ENCODE results near the gene EID2B. TPM values are rescaled to one million over a fixed set of nuclear protein-coding genes. Genes with fewer than 3 reads are reported as not detected.

EID2B gene
- total and polyA plus RNA-seq, 10 of the 15 experiments (the other 5 are each of a cell fraction or from before 2014, with no cell fraction given): 2.9 to 10.1 (median 5.0) TPM

DNA sequence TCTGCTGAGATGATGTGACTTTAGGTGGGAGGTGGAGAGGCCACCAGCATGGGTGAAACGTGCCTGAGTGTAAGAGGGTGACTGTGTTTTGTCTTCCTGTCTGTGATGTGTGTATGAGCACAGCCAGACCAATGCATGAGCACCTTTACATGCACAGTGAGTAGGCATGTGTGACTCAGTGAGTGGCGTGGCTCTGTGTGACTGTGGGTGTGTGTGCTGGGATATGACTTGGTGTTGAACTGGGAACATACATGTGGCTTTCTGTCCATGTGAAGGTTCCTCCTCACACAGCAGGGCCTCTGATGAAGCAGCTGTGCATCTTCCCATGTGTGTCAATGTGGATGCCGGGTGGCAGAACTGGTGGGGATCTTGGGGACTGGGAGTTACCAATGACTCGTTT, 49.8 kb upstream of the EID2B start:
- no peaks in the 10 kb centered on the region for H3K36me3 ChIP-seq (ENCODE audit: control insufficient read depth in 2 of 2, insufficient read depth in 2 of 2, low read length in 1 of 2)
- CTCF ChIA-PET: no interaction called here
- RAD21 ChIA-PET (ENCODE audit: unreplicated experiment): no interaction called here
- peaks cover 13% of the 10 kb centered on the region for H3K4me1 ChIP-seq (ENCODE audit: control insufficient read depth, insufficient read depth, low read length)
- no peak for DNase-seq (ENCODE audit: low read depth, low spot score)
- H3K27ac ChIP-seq (ENCODE audit: control insufficient read depth, insufficient read depth): peak overlapping the region; percentile 48
- ATAC-seq: no peak
- TF ChIP-seq, protein P1, sequence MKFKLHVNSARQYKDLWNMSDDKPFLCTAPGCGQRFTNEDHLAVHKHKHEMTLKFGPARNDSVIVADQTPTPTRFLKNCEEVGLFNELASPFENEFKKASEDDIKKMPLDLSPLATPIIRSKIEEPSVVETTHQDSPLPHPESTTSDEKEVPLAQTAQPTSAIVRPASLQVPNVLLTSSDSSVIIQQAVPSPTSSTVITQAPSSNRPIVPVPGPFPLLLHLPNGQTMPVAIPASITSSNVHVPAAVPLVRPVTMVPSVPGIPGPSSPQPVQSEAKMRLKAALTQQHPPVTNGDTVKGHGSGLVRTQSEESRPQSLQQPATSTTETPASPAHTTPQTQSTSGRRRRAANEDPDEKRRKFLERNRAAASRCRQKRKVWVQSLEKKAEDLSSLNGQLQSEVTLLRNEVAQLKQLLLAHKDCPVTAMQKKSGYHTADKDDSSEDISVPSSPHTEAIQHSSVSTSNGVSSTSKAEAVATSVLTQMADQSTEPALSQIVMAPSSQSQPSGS (IDR thresholded peaks at IDR 0.05; ENCODE audit: low read length): 0 out of 2 replicates have a peak, but pooled peaks have one; percentile 8
- TF ChIP-seq, protein P2, sequence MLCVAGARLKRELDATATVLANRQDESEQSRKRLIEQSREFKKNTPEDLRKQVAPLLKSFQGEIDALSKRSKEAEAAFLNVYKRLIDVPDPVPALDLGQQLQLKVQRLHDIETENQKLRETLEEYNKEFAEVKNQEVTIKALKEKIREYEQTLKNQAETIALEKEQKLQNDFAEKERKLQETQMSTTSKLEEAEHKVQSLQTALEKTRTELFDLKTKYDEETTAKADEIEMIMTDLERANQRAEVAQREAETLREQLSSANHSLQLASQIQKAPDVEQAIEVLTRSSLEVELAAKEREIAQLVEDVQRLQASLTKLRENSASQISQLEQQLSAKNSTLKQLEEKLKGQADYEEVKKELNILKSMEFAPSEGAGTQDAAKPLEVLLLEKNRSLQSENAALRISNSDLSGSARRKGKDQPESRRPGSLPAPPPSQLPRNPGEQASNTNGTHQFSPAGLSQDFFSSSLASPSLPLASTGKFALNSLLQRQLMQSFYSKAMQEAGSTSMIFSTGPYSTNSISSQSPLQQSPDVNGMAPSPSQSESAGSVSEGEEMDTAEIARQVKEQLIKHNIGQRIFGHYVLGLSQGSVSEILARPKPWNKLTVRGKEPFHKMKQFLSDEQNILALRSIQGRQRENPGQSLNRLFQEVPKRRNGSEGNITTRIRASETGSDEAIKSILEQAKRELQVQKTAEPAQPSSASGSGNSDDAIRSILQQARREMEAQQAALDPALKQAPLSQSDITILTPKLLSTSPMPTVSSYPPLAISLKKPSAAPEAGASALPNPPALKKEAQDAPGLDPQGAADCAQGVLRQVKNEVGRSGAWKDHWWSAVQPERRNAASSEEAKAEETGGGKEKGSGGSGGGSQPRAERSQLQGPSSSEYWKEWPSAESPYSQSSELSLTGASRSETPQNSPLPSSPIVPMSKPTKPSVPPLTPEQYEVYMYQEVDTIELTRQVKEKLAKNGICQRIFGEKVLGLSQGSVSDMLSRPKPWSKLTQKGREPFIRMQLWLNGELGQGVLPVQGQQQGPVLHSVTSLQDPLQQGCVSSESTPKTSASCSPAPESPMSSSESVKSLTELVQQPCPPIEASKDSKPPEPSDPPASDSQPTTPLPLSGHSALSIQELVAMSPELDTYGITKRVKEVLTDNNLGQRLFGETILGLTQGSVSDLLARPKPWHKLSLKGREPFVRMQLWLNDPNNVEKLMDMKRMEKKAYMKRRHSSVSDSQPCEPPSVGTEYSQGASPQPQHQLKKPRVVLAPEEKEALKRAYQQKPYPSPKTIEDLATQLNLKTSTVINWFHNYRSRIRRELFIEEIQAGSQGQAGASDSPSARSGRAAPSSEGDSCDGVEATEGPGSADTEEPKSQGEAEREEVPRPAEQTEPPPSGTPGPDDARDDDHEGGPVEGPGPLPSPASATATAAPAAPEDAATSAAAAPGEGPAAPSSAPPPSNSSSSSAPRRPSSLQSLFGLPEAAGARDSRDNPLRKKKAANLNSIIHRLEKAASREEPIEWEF (IDR thresholded peaks at IDR 0.05; ENCODE audit: insufficient replicate concordance, low read depth, low read length): no peak
- SMC1A ChIA-PET (ENCODE audit: uncharacterized antibody, unreplicated experiment): no interaction called here
- intact Hi-C loops (cut with micrococcal nuclease; ENCODE audit: unreplicated experiment) (no loop called here), in situ Hi-C loops (cut with MboI) (no loop called here)
- POLR2A ChIA-PET: no interaction called here
- no peak overlapping the region for H3K4me3 ChIP-seq
- no peak overlapping the region for H3K4me2 ChIP-seq (ENCODE audit: control insufficient read depth, insufficient read depth)
- 2% methylated on average over 4 of the region's 4 CpGs for WGBS (ENCODE audit: insufficient coverage, insufficient replicate concordance, low lambda C conversion rate, missing lambda C conversion rate)
- no peaks in the 10 kb centered on the region for H3K27me3 ChIP-seq (replicated peaks in 1 of 2; ENCODE audit: control insufficient read depth in 2 of 2, insufficient read depth in 2 of 2, low read length in 1 of 2)
- H2AFZ ChIP-seq (ENCODE audit: control insufficient read depth, low read depth, low read length): no peak overlapping the region
- no peaks in the 10 kb centered on the region for H3K79me2 ChIP-seq (ENCODE audit: control insufficient read depth, insufficient read depth, low read length)
- H3K9me3 ChIP-seq (replicated peaks; ENCODE audit: control insufficient read depth, insufficient read depth, low read length): no peaks in the 10 kb centered on the region
- no peak for FAIRE-seq
- no peak overlapping the region for H3K9ac ChIP-seq (ENCODE audit: control insufficient read depth, insufficient read depth, low read length)
- no peaks in the 10 kb centered on the region for H4K20me1 ChIP-seq (ENCODE audit: control insufficient read depth, insufficient read depth)
- BruUV-seq (replicated peaks): no TSS peak
